HG02852 (cell line): Measurements from ENCODE around the gene ARID2.
A peak's percentile ranks its signal among the peaks of the same experiment; 100 is the strongest.

Source experiments
- ATAC-seq: cut with Tn5 transposase; IDR thresholded peaks from one replicate; pipeline ENCODE4 v1.9.1; 2021; ENCODE audit warnings: mild to moderate bottlenecking, moderate library complexity; ENCODE audit not compliant: unreplicated experiment

The ARID2 gene

GRCh38 chr12:45849289-45849688 is 119.8 kb downstream of the ARID2 start:
- ATAC-seq = no peak

- ATAC-seq = no peak
Measured at GRCh38 chr12:45850302-45850701, 120.8 kb downstream of the ARID2 start.

- no peak for ATAC-seq
Measured at GRCh38 chr12:45852508-45852907, 123.0 kb downstream of the ARID2 start.

GRCh38 chr12:45853550-45853949 is 124.0 kb downstream of the ARID2 start:
- no peak for ATAC-seq

- no peak for ATAC-seq
Measured at GRCh38 chr12:45863332-45863731, 133.8 kb downstream of the ARID2 start.

GRCh38 chr12:45866299-45866698 is 136.8 kb downstream of the ARID2 start:
- ATAC-seq = no peak

GRCh38 chr12:45872446-45872845 is 142.9 kb downstream of the ARID2 start:
- no peak for ATAC-seq

- no peak for ATAC-seq
Measured at GRCh38 chr12:45877069-45877468, 147.6 kb downstream of the ARID2 start.

GRCh38 chr12:45878630-45879255 is 149.2 kb downstream of the ARID2 start:
- ATAC-seq = no peak

- no peak for ATAC-seq
Measured at GRCh38 chr12:45879363-45879895, 149.9 kb downstream of the ARID2 start.

- no peak for ATAC-seq
Measured at GRCh38 chr12:45880533-45880932, 151.0 kb downstream of the ARID2 start.

GRCh38 chr12:45883187-45883586 is 153.7 kb downstream of the ARID2 start:
- ATAC-seq = no peak

GRCh38 chr12:45886685-45887084 is 157.2 kb downstream of the ARID2 start:
- no peak for ATAC-seq

GRCh38 chr12:45887544-45887943 is 158.0 kb downstream of the ARID2 start:
- ATAC-seq = no peak

GRCh38 chr12:45890276-45890675 is 160.8 kb downstream of the ARID2 start:
- no peak for ATAC-seq

- ATAC-seq = no peak
Measured at GRCh38 chr12:45893240-45893639, 163.7 kb downstream of the ARID2 start.

- no peak for ATAC-seq
Measured at GRCh38 chr12:45895961-45896360, 166.5 kb downstream of the ARID2 start.

- ATAC-seq = no peak
Measured at GRCh38 chr12:45898094-45898493, 168.6 kb downstream of the ARID2 start.

- peak; percentile 61 for ATAC-seq
Measured at GRCh38 chr12:45907955-45908354, 178.4 kb downstream of the ARID2 start.

- no peak for ATAC-seq
Measured at GRCh38 chr12:45909041-45909713, 179.7 kb downstream of the ARID2 start.

- no peak for ATAC-seq
Measured at GRCh38 chr12:45912774-45913173, 183.3 kb downstream of the ARID2 start.

GRCh38 chr12:45913631-45914030 is 184.1 kb downstream of the ARID2 start:
- ATAC-seq = peak; percentile 6
